Endothelial cell (in vitro differentiated cells): ENCODE data around the gene LDB3. TPM values are rescaled to one million over a fixed set of nuclear protein-coding genes. Genes with fewer than 3 reads are reported as not detected.

Experiments used
- DNase-seq: peaks from one replicate; pipeline ENCODE4 v3.0.0; 2021; ENCODE audit warnings: low spot score
- H3K27ac Mint-ChIP-seq: one replicate; pipeline ENCODE4 v1.8.0; 2021; ENCODE audit warnings: mixed read lengths, inconsistent platforms; ENCODE audit not compliant: unreplicated experiment
- H3K27me3 Mint-ChIP-seq: one replicate; pipeline ENCODE4 v1.8.0; 2021; ENCODE audit warnings: mild to moderate bottlenecking, moderate library complexity, mixed read lengths, inconsistent platforms; ENCODE audit not compliant: unreplicated experiment
- H3K36me3 Mint-ChIP-seq: one replicate; pipeline ENCODE4 v1.8.0; 2021; ENCODE audit warnings: mild to moderate bottlenecking, low read depth, mixed read lengths, inconsistent platforms; ENCODE audit not compliant: unreplicated experiment
- H3K4me1 Mint-ChIP-seq: one replicate; pipeline ENCODE4 v1.8.0; 2021; ENCODE audit warnings: mild to moderate bottlenecking, mixed read lengths, inconsistent platforms; ENCODE audit not compliant: unreplicated experiment
- H3K4me3 Mint-ChIP-seq: one replicate; pipeline ENCODE4 v1.8.0; 2021; ENCODE audit warnings: mild to moderate bottlenecking, mixed read lengths, inconsistent platforms; ENCODE audit not compliant: unreplicated experiment
- H3K9me3 Mint-ChIP-seq: one replicate; pipeline ENCODE4 v1.8.0; 2021; ENCODE audit warnings: mixed read lengths, inconsistent platforms; ENCODE audit not compliant: unreplicated experiment
- CTCF ChIP-seq: fragments of 200-600 bp; sonication (generic); IDR thresholded peaks from one replicate; pipeline ENCODE4 v1.5.0; 2021; ENCODE audit warnings: antibody characterized with exemption; ENCODE audit not compliant: unreplicated experiment
- total RNA-seq: library from RNA; stranded (reverse); fragmentation: NEBNext Ultra II Directional; extraction: Animal tissue kit (Norgen Biotek cat#: 25700); gene quantifications from one replicate; pipeline ENCODE4 v1.2.1, GENCODE V29; 2021; ENCODE audit not compliant: unreplicated experiment

LDB3 gene
- total RNA-seq, 1 donor from 2014 or later = 0.36 TPM

- DNase-seq = peak; percentile 70
- Mint-ChIP-seq H3K36me3 (no peaks in the 10 kb centered on the region), H3K27ac (no peak overlapping the region), H3K4me1 (peaks cover 3% of the 10 kb centered on the region), H3K9me3 (no peaks in the 10 kb centered on the region), H3K4me3 (no peak overlapping the region), H3K27me3 (peaks cover 5% of the 10 kb centered on the region)
- TF ChIP-seq CTCF = peak; percentile 97
These were observed 20.1 kb downstream of the LDB3 start for GRCh38 chr10:86688398-86688921.

GRCh38 chr10:86689146-86689545 is 20.8 kb downstream of the LDB3 start:
- no peak overlapping the region for H3K27ac Mint-ChIP-seq
- peaks cover 3% of the 10 kb centered on the region for H3K4me1 Mint-ChIP-seq
- H3K4me3 Mint-ChIP-seq = no peak overlapping the region
- peaks cover 4% of the 10 kb centered on the region for H3K36me3 Mint-ChIP-seq
- no peaks in the 10 kb centered on the region for H3K9me3 Mint-ChIP-seq
- peaks cover 8% of the 10 kb centered on the region for H3K27me3 Mint-ChIP-seq
- no peak for TF ChIP-seq CTCF
- DNase-seq = no peak

GRCh38 chr10:86690231-86690630 is 21.9 kb downstream of the LDB3 start:
- no peaks in the 10 kb centered on the region for H3K9me3 Mint-ChIP-seq
- no peak overlapping the region for H3K4me3 Mint-ChIP-seq
- peaks cover 8% of the 10 kb centered on the region for H3K27me3 Mint-ChIP-seq
- no peak overlapping the region for H3K27ac Mint-ChIP-seq
- H3K36me3 Mint-ChIP-seq = peaks cover 4% of the 10 kb centered on the region
- no peak for TF ChIP-seq CTCF
- peaks cover 3% of the 10 kb centered on the region for H3K4me1 Mint-ChIP-seq
- DNase-seq = no peak

GRCh38 chr10:86690657-86691084 is 22.4 kb downstream of the LDB3 start:
- no peak overlapping the region for H3K4me3 Mint-ChIP-seq
- H3K27me3 Mint-ChIP-seq = peaks cover 5% of the 10 kb centered on the region
- H3K9me3 Mint-ChIP-seq = no peaks in the 10 kb centered on the region
- TF ChIP-seq CTCF = no peak
- DNase-seq = no peak
- H3K4me1 Mint-ChIP-seq = peaks cover 3% of the 10 kb centered on the region
- no peak overlapping the region for H3K27ac Mint-ChIP-seq
- H3K36me3 Mint-ChIP-seq = peaks cover 4% of the 10 kb centered on the region

GRCh38 chr10:86691333-86692022 is 23.2 kb downstream of the LDB3 start:
- H3K27ac Mint-ChIP-seq = no peak overlapping the region
- H3K4me3 Mint-ChIP-seq = no peak overlapping the region
- peaks cover 3% of the 10 kb centered on the region for H3K4me1 Mint-ChIP-seq
- no peak for DNase-seq
- H3K9me3 Mint-ChIP-seq = no peaks in the 10 kb centered on the region
- TF ChIP-seq CTCF = no peak
- H3K36me3 Mint-ChIP-seq = peaks cover 4% of the 10 kb centered on the region
- peaks cover 7% of the 10 kb centered on the region for H3K27me3 Mint-ChIP-seq
